GM18519 (cell line): Measurements from ENCODE around the gene MICAL3.

Experiments
- ATAC-seq: cut with Tn5 transposase; IDR thresholded peaks from one replicate; pipeline ENCODE4 v1.9.1; 2021; ENCODE audit warnings: mild to moderate bottlenecking, moderate library complexity; ENCODE audit not compliant: unreplicated experiment, low FRiP score

The MICAL3 gene

DNA sequence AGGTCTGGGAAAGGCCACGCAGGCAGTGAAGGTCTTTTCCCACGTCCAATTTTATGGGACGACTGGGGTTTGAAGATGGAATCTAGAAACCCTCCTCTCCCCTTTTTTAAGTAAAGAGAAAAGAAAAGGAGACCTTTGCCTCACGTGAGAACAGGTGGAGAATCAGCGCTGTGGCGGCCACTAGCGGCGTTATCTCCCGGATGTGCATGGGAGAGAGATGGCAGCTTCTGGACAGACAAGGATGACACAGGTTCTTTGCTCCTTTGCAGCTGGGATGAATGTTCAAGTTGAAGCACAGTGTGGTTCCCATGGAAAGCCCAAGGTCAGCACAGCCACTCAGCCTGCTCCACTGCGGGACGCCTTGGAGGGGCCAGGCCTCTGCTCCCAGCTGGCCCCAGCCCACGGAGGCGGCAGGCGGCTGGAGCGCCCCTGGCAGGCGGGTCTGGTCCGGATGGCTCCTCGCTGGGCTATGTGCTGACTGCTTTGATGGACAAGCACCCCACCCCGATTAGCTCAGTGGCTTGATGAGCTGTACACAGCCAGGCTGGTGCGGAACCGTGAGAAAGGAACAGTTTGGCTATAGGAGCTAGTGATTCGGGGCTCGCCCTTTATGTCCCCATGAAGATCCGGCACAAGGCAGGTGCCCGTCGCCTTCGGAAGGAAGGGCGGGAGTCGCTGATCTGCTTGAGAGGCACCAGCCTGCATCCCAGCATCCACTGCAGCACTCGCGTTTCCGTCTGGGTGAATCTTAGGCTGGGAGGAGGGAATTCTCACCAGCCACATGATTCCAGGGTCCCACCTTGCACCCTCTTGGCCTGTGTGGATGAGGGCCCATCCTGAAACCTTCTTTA is 235.6 kb downstream of the MICAL3 start:
- ATAC-seq, result no peak

DNA sequence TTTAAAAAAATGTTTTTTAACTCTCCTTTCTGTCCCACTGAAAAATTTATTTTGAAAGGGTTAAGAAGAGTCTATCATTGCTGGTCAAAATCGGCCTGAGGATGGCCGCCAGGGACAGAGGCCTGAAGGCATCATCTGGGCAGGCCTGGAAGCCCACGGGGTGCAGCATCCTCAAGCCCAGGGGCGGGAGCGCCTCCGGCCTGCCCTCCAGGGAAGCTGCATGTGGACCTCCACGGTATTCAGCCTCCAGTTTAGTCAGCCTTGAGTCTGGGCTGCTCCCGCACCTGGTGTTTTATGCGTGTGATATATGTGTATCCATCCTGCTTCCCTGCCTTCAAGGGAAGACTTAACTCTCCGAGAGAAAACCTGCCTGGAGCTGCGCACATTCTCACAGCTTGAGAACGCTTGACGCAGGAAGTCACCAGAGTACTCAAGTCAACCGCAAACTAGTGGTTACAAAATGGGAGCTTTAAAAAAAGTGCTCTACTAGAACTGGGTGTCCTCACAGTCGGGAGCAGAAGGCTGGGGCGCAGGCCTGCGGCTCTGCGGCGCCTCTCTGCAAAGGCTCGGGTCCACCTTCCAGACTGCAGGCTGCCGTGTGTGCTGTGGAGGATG is 236.5 kb downstream of the MICAL3 start:
- no peak for ATAC-seq

DNA sequence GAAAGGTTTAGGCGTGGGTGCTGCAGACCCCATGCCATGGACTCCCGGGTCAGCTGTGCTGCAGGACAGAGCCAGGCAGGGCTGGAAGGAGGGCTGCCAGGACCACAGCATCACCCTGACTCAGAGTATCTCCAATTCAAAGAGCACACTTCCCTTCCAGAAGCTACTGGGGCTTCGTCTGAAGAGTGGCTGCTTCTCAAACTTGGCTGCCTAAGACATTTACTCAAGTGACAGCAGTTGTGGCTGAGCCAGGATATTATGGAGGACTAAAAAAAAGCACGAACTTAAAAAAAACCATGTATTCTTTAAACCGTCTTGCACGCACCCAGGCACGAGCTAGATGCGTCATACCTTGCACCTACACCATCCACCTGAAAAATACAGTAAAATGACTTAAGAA is 237.1 kb downstream of the MICAL3 start:
- ATAC-seq, result no peak

DNA sequence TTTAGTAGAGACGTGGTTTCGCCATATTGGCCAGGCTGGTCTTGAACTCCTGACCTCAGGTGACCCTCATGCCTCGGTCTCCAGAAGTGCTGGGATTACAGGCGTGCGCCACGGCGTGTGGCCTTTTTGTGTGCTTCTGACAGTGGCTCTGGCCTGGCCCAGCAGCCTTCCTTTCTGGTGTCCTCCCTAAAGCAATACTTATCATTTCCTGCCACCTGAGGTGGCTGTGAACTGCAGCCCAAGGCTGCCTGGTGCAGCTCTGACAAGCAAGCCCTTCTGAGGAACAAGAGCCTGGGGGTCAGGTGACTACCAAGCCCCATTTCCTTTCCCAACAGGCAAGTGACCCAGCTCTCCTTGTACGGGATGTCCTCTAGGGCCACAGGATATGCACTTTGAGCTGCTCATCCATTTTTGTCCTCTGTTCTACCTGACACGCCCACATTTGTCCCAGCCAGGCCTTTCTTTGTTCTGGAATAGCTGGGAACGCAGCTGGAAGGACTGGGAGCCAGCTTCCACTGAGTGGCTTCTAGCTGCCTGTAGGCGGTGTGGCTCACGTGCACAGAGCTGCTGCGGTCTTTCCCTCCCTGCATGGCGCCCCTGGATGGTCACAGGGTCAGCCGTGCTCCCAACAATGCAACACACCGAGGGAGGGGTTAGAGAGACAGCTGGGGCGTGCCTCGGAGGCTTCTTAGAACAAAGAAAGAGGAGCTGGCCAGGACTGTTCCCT is 237.8 kb downstream of the MICAL3 start:
- ATAC-seq, result no peak

DNA sequence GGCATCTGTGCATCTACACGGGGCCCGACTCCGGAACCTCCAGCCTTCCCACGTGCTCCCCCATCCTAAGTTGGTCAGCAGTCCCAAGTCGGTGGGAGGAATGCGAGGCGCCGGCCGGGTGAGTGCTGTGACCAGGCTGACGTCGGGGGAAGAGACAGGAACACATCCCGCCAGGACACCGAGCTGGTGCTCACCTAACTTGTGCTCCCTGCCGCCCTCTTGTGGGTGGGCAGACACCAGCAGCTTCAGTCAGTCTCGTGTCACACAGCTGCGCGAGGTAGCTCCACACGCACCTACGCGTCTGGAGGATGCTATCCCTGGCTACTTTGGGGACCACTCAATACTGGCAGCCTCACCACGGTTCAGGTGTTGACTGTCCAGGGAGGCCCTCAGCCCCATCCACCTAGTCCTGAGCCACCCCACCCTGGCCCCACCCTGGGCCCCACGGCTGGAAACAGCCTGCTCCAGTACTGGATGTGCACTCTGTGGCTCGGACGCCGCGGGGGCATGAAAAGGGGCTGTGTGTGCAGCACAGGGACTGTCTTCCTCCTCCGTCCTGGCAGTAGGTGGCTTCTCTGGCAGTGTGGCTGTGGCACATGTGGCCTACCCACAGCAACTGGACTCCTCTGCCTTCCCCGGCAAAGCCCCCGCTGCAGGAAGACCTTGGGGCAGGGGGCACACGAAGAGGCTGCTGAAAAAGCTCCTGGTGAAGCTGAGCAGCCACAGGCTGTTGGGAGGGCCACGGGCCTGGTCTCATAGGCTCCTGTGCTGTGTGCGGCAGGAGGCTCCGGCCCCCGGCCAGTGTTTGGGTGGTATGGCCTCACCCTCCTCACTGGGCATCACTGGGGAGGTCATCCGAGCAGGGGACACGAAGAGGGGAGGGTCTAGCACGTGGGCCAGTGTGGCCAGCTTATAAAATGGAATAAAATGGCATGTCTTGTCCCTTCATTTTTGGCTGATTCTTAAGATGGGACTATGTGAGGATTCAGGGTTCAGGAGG is 238.9 kb downstream of the MICAL3 start:
- no peak for ATAC-seq

DNA sequence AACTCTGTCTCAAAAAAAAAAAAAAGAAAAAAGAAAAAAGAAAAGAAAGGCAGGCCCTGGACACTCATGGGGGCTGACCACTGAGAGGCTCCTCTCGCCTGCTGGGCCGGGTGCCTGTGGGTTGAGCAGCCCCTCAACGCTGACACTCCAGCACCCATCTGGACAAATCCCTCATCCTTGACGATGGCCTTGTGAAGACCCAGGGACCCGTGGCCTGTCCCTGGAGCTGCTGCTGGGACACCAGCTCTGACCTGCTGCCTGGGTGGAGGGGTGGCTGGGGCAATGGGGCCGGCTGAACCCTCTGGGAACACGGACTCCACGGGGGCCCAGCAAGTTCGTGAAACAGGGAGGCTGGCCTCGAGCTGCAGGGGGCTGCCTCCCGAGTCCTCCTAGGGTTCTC is 239.6 kb downstream of the MICAL3 start:
- no peak for ATAC-seq

DNA sequence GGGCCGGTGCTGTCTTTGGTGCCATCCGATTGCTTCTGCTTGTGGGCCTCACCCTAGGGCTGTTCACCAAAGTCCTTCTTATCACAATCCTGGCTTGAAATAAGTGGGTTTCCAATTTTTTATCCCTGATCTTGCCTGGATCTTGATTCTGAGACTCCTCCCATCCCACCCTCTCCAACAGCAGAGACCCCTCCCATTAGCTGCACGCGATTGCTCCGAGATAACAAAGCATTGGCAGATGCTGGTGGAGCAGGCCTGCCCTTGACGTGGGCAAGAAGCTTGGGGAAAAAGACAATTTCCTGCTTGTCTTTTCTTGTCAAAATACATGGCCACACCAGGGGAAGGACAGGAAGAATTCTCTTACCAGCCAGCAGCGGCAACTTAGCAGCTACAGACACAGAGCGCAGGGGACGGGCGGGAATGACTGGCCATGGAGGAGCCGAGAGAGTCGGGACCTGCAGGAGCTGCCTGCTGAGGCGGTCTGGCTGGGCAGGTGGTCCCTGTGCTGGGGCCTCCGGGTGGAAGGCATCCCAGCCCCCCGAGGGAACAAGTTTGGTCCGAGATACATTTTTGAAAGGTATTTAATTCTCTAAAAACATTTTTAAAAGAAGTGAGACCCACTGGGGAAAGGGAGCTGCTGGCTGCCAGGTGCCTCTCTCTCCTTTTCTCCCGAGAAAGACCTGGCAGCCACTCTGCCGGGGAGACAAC is 240.4 kb downstream of the MICAL3 start:
- ATAC-seq, result no peak

DNA sequence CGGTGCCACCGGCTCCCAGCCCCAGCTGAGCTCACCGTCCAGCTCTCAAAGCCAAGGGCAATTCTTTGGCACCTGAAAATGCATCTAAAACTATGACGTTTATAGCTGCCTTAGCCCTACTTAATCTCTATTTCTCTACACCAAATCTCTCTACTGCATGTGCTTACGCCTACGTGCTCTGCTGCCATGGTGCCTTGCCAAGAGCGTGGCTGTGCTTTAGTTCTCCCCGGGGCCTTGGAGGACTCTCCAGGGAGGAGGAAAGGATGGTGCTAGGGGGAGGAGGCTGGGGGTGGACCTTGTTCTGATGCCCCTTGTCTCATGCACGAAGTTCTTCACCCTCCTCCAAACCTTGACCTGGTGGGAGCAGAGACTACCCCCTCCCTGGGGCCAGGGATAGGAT is 241.0 kb downstream of the MICAL3 start:
- no peak for ATAC-seq

DNA sequence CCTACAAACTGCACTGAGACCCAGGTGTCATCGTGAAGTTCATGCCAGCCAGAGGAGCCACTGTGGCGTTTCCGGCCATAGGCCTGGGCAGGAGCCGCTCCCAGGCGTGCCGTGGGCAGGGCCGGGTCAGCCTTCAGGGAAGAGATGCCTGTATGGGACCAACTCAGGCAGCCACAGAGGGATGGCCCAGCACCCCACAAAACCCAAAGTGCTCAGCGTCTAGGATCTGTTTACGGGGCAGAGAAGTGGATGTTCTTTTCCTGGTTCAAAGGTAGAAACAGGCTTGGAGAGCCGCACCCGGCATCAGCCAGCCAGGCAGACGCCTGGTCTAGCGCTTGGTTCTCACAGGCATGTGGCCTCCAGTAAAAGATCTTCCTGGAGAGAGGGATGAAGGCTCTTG is 241.7 kb downstream of the MICAL3 start:
- no peak for ATAC-seq

DNA sequence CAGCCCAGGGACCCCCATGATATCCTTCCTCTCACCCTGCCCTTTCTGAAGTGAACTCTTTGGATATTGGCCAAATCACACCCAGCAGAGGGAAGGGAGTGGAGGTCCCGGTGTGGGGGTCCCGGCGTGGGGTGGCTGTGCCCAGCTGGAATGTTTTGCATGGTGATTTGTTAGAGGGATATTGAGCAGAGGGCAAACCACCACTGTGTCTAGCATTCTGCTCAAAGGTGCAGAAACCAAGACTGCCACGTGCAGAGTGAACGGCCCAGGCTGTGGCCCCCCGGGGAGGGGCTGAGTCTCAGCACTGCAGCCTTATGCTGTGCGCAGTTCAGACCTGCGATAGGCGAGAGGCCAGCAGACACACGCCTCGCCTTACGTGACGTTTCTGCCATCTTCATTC is 242.2 kb downstream of the MICAL3 start:
- no peak for ATAC-seq

DNA sequence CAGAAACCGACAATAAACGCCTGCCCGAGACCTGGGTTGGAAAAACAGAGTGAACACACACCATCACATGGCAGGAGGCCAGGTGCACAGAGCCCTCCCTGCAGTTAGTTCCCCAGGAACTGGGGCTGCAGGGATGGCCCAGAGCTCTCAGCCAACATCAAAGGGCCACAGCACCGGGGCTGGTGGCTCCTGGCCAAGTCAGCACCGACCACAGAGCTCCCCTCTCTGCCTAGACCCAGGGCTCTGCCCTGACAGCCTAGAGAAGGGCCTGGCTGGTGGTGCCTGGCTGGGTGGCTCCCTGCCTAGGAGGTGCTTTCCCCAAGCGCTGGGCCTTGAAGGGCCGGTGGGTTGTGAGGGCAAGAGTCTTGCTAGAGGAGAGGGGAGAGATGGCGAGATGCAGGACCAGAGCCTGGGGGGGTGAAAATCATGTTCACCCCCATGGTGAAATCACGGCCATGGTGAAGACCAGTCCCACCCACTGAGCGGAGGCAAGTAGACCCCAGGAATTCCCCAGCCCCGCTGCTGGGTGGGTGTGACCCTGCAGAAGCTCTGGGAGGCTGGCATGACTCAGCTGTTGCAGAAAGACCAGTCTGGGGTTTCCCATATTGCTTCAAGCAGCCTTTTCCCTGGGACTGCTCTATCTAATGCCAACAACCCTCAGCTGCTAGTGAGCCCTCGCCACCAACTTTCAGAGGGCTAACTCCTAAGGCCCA is 242.9 kb downstream of the MICAL3 start:
- ATAC-seq, result no peak

DNA sequence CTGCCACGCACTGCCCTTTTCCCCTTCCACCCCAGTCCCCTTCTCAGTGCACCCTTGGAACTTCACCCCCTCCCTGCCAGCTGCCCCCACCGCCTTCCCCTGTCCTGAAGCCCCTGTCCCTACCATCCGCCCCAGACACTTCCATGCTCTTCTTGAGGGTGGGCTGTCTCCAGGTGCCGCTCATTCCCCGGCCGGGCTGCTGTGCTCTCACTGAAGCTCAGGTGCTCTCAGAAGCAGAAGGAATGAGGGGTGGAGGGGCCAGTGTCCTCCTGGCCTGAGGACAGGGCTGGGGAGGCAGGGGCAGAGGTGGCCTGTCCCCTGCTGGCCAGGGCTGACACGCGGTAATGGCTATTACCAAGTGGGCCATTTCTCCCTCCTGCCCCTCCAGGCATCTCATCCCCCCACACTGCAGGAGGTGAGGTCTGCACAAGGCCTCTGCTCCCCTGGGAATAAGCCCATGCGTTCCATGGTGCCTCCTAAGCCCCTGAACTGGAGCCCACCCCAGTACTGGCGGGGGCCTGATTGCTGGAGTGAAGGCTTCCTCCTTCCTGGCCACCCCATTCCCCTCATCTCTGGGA is 243.5 kb downstream of the MICAL3 start:
- ATAC-seq, result no peak

DNA sequence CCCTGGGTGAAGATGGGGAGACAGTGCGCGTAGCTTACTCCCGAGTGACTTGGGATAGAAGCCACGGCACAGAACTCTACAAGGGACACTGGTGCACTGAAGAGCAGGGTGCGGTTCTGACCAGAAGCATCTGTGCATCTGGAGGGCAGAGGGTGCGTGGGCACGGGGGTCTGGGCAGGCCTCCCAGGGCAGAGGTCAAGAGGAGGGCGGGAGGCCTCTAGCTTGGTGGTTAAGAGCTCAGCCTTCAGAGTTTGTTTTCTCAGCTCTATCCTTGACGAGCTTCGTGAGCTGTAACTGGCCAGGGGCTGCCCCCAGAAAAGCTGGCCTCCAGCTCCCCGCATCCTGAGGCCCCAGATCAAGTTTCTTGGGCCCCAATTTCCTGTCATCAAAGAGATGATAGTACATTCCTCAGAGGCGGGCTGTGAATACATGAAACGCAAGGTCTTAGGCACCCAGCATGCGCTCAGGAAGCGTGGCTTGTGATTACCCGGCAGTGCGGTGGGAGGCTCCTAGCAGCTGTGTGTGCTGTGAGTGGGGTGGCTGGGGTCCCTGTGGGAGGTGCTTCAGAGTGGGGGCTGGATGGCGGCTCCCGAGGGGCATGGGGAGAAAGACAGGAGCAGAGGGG is 244.1 kb downstream of the MICAL3 start:
- no peak for ATAC-seq

DNA sequence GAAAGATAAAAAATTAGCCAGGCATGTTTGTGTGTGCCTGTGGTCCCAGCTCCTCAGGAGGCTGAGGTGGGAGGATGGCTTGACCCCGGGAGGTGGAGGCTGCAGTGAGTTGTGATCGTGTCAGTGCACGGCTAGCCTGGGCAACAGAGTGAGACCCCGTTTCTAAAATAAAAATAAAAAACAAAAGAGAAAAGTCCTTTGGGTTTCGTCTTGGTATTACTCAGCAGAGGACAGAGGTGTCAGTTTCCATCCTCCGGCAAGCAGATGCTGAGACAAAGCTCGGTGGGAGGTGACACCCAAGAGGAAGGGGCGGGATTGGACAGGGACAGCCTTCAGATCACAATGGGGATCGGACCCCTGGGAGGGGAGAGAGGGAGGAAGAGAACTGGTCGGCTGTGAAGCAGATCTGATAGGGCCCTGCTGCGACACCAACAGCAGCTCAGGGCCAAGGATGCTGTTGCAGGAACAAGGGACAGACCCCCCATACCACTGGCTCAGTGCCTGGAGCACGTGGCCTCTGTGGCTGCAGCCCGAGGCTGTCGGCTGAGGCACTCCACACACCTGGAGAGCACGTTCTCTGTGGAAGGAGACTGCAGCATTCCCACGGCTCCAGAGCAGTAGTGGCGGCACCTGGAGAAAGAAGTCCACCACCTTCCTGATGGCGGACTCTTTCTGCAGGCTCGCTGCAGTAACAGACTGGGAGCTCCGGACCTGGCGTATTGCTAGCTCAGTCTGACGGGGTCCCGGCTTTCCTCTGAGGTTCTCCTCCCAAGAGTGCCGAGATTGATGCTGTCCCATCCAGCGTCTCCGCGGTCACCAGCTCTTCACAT is 244.9 kb downstream of the MICAL3 start:
- ATAC-seq, result no peak

DNA sequence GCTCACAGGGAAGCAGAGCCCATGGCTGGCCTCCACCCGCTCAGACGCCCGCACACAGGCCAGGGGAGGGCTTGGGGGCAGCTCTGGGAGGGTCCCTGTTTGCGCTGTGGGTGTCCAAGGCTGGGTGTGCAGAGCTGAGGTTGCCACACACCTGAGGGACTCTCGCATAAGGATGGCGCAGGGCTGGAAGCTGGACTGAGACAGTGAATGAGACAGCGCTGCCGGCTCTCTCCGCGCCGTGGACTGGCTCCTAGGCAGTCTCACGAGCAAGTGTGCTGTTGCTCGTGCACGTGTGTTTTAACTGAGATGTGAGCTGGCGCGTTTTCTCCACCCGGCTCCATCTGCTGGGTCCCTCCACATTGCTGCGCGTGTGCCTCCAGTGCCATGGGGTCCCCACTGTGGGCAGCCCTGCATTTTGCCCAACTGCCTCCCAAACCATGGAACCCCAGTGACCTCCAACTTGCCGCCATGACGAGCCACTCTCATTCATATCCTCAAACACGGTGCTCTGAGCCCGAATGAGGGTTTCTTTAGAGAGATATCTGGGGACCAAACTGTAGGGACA is 245.9 kb downstream of the MICAL3 start:
- no peak for ATAC-seq

DNA sequence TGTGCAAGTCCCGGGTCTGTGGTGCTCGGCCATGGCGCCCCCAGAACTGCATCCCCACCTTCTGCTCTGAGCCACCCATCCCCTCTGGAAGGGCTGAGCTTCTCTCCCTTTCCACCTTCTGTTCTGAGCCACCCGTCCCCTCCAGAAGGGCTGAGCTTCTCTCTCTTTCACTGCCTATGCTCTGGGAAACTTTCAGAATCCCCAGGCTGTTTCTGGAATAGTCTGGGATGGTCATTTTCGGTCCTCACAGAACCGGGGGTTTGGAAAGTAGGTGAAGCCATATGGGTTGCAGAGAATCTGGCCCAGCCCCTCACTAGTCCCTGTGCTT is 246.7 kb downstream of the MICAL3 start:
- ATAC-seq, result no peak

DNA sequence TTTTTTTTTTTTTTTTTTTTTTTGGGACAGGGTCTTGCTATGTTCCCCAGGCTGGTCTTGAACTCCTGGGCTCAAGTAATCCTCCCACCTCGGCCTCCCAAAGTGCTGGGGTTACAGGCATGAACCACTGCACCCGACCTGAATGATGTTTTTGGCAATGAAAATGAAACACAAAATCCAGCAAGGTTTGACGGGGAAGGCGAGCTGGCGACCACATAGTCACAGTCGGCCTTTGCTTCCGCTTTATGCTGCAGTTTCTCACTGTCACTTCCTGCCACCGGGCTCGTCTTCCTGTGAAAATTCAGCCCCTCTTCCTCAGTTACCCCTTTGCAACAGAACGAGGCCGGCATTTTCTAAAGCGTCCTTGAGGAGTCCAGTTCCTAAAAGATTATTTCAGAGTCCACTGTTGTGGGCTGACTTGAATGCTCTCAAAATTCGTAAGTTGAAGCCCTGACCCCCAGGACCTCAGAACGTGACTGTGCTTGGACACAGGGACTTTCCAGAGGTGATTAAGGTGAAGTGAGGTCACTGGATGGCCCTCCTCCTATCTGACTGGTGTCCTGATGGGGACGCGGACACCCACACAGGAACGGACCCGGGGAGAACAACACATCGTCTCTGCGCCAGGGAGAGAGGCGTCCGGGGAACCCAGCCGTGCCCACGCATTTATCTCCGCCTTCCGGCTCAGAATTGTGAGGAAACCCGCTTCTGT is 247.2 kb downstream of the MICAL3 start:
- no peak for ATAC-seq
